ENCODE measurements around the gene THSD4.

Gene THSD4

GRCh38 chr15:71215126-71215894 is 100.0 kb downstream of the THSD4 start:
- H3K4me1 ChIP-seq (ENCODE audit: insufficient read depth, insufficient read length), result peaks cover 3% of the 10 kb centered on the region
- TF ChIP-seq ZNF274 (IDR thresholded peaks at IDR 0.05; ENCODE audit: low read depth, low read length) (no peak), YY1 (IDR thresholded peaks at IDR 0.05; ENCODE audit: insufficient read depth, insufficient read length) (no peak), SUZ12 (IDR thresholded peaks at IDR 0.05; ENCODE audit: extremely low read depth, insufficient read depth, insufficient read length) (no peak)
- no peaks in the 10 kb centered on the region for H3K27me3 ChIP-seq (ENCODE audit: insufficient read depth, insufficient read length)
- peaks cover 10% of the 10 kb centered on the region; the same call in 1 of the 2 replicates for H3K9me3 ChIP-seq (ENCODE audit: insufficient read depth, low read length)
- no peak overlapping the region for H3K4me3 ChIP-seq (ENCODE audit: insufficient read length, low read depth)
- peak overlapping the region; percentile 7 for H3K9ac ChIP-seq (ENCODE audit: insufficient read length, low read depth)
- DNase-seq (ENCODE audit: low read depth, low spot score), result no peak
- H3K36me3 ChIP-seq (ENCODE audit: insufficient read depth, insufficient read length, low read length), result no peaks in the 10 kb centered on the region

- H3K27me3 ChIP-seq (ENCODE audit: insufficient read depth, insufficient read length), result no peaks in the 10 kb centered on the region
- no peak overlapping the region for H3K4me3 ChIP-seq (ENCODE audit: insufficient read length, low read depth)
- no peaks in the 10 kb centered on the region for H3K36me3 ChIP-seq (ENCODE audit: insufficient read depth, insufficient read length, low read length)
- H3K4me1 ChIP-seq (ENCODE audit: insufficient read depth, insufficient read length), result peaks cover 3% of the 10 kb centered on the region
- TF ChIP-seq SUZ12 (IDR thresholded peaks at IDR 0.05; ENCODE audit: extremely low read depth, insufficient read depth, insufficient read length) (no peak), ZNF274 (IDR thresholded peaks at IDR 0.05; ENCODE audit: low read depth, low read length) (no peak), YY1 (IDR thresholded peaks at IDR 0.05; ENCODE audit: insufficient read depth, insufficient read length) (no peak)
- no peak overlapping the region for H3K9ac ChIP-seq (ENCODE audit: insufficient read length, low read depth)
- H3K9me3 ChIP-seq (ENCODE audit: insufficient read depth, low read length), result peaks cover 9% of the 10 kb centered on the region; the same call in 1 of the 2 replicates
- DNase-seq (ENCODE audit: low read depth, low spot score), result no peak
Measured at GRCh38 chr15:71218272-71218805, 103.1 kb downstream of the THSD4 start.

DNA sequence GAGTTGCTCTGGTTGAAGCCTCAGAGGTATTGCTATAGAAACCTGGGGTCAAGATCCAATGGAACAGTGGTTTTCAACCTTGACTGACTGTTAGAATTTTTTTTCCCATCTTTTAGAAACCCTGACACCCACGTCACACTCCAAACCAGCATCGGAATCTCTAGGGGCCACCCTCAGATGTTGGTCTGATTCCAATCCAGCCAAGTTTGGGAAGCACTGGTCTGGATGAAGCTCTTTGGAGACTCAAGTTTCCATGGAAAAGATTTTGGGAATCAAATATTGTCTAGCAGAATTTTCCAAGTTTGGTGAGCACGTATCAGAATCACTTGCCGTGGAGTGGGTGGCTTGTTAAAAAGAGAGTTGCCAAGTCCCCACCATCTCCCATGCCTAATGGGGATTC is 103.8 kb downstream of the THSD4 start:
- Histone ChIP-seq H3K9me3 (ENCODE audit: insufficient read depth, low read length) (peaks cover 2% of the 10 kb centered on the region; the same call in 1 of the 2 replicates), H3K27me3 (ENCODE audit: insufficient read depth, insufficient read length) (no peaks in the 10 kb centered on the region), H3K36me3 (ENCODE audit: insufficient read depth, insufficient read length, low read length) (no peaks in the 10 kb centered on the region), H3K4me3 (ENCODE audit: insufficient read length, low read depth) (no peak overlapping the region), H3K9ac (ENCODE audit: insufficient read length, low read depth) (no peak overlapping the region), H3K4me1 (ENCODE audit: insufficient read depth, insufficient read length) (peaks cover 3% of the 10 kb centered on the region)
- no peak for DNase-seq (ENCODE audit: low read depth, low spot score)
- TF ChIP-seq SUZ12 (IDR thresholded peaks at IDR 0.05; ENCODE audit: extremely low read depth, insufficient read depth, insufficient read length) (no peak), YY1 (IDR thresholded peaks at IDR 0.05; ENCODE audit: insufficient read depth, insufficient read length) (no peak), ZNF274 (IDR thresholded peaks at IDR 0.05; ENCODE audit: low read depth, low read length) (no peak)

- TF ChIP-seq YY1 (IDR thresholded peaks at IDR 0.05; ENCODE audit: insufficient read depth, insufficient read length) (no peak), SUZ12 (IDR thresholded peaks at IDR 0.05; ENCODE audit: extremely low read depth, insufficient read depth, insufficient read length) (no peak), ZNF274 (IDR thresholded peaks at IDR 0.05; ENCODE audit: low read depth, low read length) (no peak)
- H3K9me3 ChIP-seq (ENCODE audit: insufficient read depth, low read length), result no peaks in the 10 kb centered on the region
- H3K4me3 ChIP-seq (ENCODE audit: insufficient read length, low read depth), result no peak overlapping the region
- H3K36me3 ChIP-seq (ENCODE audit: insufficient read depth, insufficient read length, low read length), result no peaks in the 10 kb centered on the region
- no peaks in the 10 kb centered on the region for H3K27me3 ChIP-seq (ENCODE audit: insufficient read depth, insufficient read length)
- peaks cover 3% of the 10 kb centered on the region for H3K4me1 ChIP-seq (ENCODE audit: insufficient read depth, insufficient read length)
- no peak overlapping the region for H3K9ac ChIP-seq (ENCODE audit: insufficient read length, low read depth)
- DNase-seq (ENCODE audit: low read depth, low spot score), result no peak
Measured at GRCh38 chr15:71219645-71220044, 104.4 kb downstream of the THSD4 start.

DNA sequence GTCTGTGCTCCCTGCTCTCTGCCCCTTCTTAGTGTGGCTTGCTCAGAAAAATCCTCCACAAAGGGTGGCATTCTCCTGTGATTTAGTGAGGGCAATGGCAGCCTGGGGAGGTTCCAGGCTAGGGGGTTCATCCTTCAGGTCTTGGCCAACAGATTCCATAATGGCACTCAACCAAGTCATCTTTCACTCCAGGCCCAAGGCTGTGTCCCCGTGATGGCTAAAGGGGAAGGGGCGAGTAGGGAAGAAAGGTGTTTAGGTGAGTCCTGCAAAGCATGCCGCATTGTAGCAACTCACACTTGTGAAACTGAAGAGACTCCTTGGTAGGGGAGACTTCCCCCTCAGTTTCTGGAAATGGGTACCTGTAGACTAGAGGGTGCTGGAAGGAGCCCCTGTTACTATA is 105.6 kb downstream of the THSD4 start:
- no peak for DNase-seq (ENCODE audit: low read depth, low spot score)
- no peaks in the 10 kb centered on the region for H3K27me3 ChIP-seq (ENCODE audit: insufficient read depth, insufficient read length)
- no peak overlapping the region for H3K4me3 ChIP-seq (ENCODE audit: insufficient read length, low read depth)
- no peaks in the 10 kb centered on the region for H3K4me1 ChIP-seq (ENCODE audit: insufficient read depth, insufficient read length)
- TF ChIP-seq SUZ12 (IDR thresholded peaks at IDR 0.05; ENCODE audit: extremely low read depth, insufficient read depth, insufficient read length), result no peak
- TF ChIP-seq YY1 (IDR thresholded peaks at IDR 0.05; ENCODE audit: insufficient read depth, insufficient read length), result no peak
- no peak for TF ChIP-seq ZNF274 (IDR thresholded peaks at IDR 0.05; ENCODE audit: low read depth, low read length)
- H3K36me3 ChIP-seq (ENCODE audit: insufficient read depth, insufficient read length, low read length), result no peaks in the 10 kb centered on the region
- H3K9ac ChIP-seq (ENCODE audit: insufficient read length, low read depth), result no peak overlapping the region
- H3K9me3 ChIP-seq (ENCODE audit: insufficient read depth, low read length), result no peaks in the 10 kb centered on the region

DNA sequence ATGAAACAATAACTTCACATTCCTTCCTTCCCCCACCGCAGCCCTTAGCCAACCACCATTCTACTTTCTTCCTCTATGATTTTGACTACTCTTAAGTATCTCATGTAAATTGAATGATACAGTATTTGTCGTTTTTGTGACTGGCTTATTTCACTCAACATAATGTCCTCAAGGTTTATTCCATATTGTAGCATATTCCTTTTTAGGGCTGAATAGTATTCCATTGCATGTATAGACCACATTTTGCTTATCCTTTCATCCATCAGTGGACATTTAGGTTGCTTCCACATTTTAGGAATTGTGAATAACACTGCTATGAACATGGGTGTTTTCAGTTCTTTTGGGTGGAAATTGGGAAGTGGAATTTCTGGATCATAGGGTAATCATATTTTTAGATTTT is 106.1 kb downstream of the THSD4 start:
- H3K4me1 ChIP-seq (ENCODE audit: insufficient read depth, insufficient read length), result no peaks in the 10 kb centered on the region
- H3K9ac ChIP-seq (ENCODE audit: insufficient read length, low read depth), result no peak overlapping the region
- no peak for DNase-seq (ENCODE audit: low read depth, low spot score)
- H3K4me3 ChIP-seq (ENCODE audit: insufficient read length, low read depth), result no peak overlapping the region
- H3K27me3 ChIP-seq (ENCODE audit: insufficient read depth, insufficient read length), result no peaks in the 10 kb centered on the region
- no peak for TF ChIP-seq ZNF274 (IDR thresholded peaks at IDR 0.05; ENCODE audit: low read depth, low read length)
- no peak for TF ChIP-seq SUZ12 (IDR thresholded peaks at IDR 0.05; ENCODE audit: extremely low read depth, insufficient read depth, insufficient read length)
- TF ChIP-seq YY1 (IDR thresholded peaks at IDR 0.05; ENCODE audit: insufficient read depth, insufficient read length), result no peak
- H3K36me3 ChIP-seq (ENCODE audit: insufficient read depth, insufficient read length, low read length), result no peaks in the 10 kb centered on the region
- no peaks in the 10 kb centered on the region for H3K9me3 ChIP-seq (ENCODE audit: insufficient read depth, low read length)

DNA sequence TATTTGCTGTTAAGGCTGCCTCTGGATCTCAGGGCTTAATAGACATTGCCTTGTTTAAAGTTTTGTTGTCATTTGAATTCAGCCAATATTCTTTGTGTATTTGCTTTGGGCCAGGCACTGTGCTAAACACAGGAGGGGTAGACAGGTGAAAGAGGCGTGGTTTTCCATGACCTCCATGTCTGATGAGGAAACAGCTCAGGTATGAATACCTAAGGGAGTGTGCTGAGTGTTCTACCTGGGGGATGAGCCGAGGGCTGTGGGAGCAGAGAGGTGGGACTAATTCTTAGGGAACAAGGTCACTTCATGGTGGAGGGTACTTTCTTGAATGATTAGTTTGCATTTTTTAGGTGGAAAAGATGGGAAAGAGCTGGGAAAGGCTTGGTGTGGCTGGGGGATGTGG is 108.2 kb downstream of the THSD4 start:
- Histone ChIP-seq H3K36me3 (ENCODE audit: insufficient read depth, insufficient read length, low read length) (no peaks in the 10 kb centered on the region), H3K4me1 (ENCODE audit: insufficient read depth, insufficient read length) (peaks cover 2% of the 10 kb centered on the region), H3K4me3 (ENCODE audit: insufficient read length, low read depth) (no peak overlapping the region), H3K9ac (ENCODE audit: insufficient read length, low read depth) (no peak overlapping the region), H3K27me3 (ENCODE audit: insufficient read depth, insufficient read length) (no peaks in the 10 kb centered on the region), H3K9me3 (ENCODE audit: insufficient read depth, low read length) (no peaks in the 10 kb centered on the region)
- TF ChIP-seq ZNF274 (IDR thresholded peaks at IDR 0.05; ENCODE audit: low read depth, low read length), result no peak
- no peak for TF ChIP-seq SUZ12 (IDR thresholded peaks at IDR 0.05; ENCODE audit: extremely low read depth, insufficient read depth, insufficient read length)
- TF ChIP-seq YY1 (IDR thresholded peaks at IDR 0.05; ENCODE audit: insufficient read depth, insufficient read length), result no peak
- DNase-seq (ENCODE audit: low read depth, low spot score), result no peak

All from NT2/D1 (cell line).